Endothelial cell of umbilical vein (primary cell): Measurements from ENCODE around the gene GFER. TPM values are rescaled to one million over a fixed set of nuclear protein-coding genes. Genes with fewer than 3 reads are reported as not detected.

Experiments
- BruUV-seq: library from RNA; stranded (reverse); fragments of 400-500 nt; replicated peaks from 2 replicates; lab custom pipeline; 2021; lab: Mats Ljungman, UMichigan
- CTCF ChIA-PET: fragments of 300-600, 350-600 bp; sonication (Branson Sonifier 250); formaldehyde crosslinking; loops from one replicate; lab custom pipeline; 2021; ENCODE audit warnings: antibody characterized with exemption, inconsistent platforms; lab: Charles Lee
- POLR2A ChIA-PET: fragments of 300-600, 350-600 bp; sonication (Branson Sonifier 250); formaldehyde crosslinking; loops from one replicate; lab custom pipeline; 2021; ENCODE audit warnings: antibody characterized with exemption, inconsistent platforms; lab: Charles Lee
- DNase-seq: peaks from one replicate; pipeline ENCODE4 v3.0.0-alpha.2; 2011; ENCODE audit warnings: low read depth, low spot score
- FAIRE-seq: peaks from 2 replicates; lab custom pipeline; 2011; peaks lifted over from hg19 to GRCh38; lab: Jason Lieb, UNC
- H2AFZ ChIP-seq: 2 replicates; pipeline ENCODE4 v1.6.0; 2012; ENCODE audit warnings: low read depth, low read length, control low read depth, inconsistent platforms
- H3K27ac ChIP-seq: 2 replicates; pipeline ENCODE4 v1.5.1; 2011; ENCODE audit warnings: low read depth, mild to moderate bottlenecking, control low read depth, low read length, moderate library complexity; ENCODE audit not compliant: insufficient read depth
- H3K27me3 ChIP-seq, 2 experiments: 2 replicates each; pipeline versions ENCODE4 v1.6.0 to v1.6.1; 2011; ENCODE audit warnings: low read length in 2 of 2, mixed read lengths in 1 of 2; ENCODE audit not compliant: control insufficient read depth in 2 of 2, insufficient read depth in 2 of 2
- H3K36me3 ChIP-seq, 2 experiments: 2 replicates in 1 of 2; 3 replicates in 1 of 2; pipeline ENCODE4 v1.5.1; 2011; ENCODE audit warnings: low read length in 2 of 2, mild to moderate bottlenecking in 1 of 2, moderate library complexity in 1 of 2; ENCODE audit not compliant: control insufficient read depth in 2 of 2, insufficient read depth in 2 of 2; ENCODE audit errors: extremely low read depth in 1 of 2
- H3K4me1 ChIP-seq: 3 replicates; pipeline ENCODE4 v1.5.1; 2011; ENCODE audit warnings: mild to moderate bottlenecking, low read length; ENCODE audit not compliant: control insufficient read depth, insufficient read depth; ENCODE audit errors: extremely low read depth
- H3K4me2 ChIP-seq: 2 replicates; pipeline ENCODE4 v1.6.1; 2011; ENCODE audit warnings: low read length, control low read depth, mixed read lengths; ENCODE audit not compliant: insufficient read depth
- H3K4me3 ChIP-seq, 3 experiments: fragments of 200-600 bp in 1 of 3; sonication (generic), shearing (Covaris generic) in 1 of 3; replicated peaks in 1 of 3; 2 replicates each; pipeline ENCODE4 v1.5.1; 2011 to 2016; ENCODE audit warnings: control low read depth in 3 of 3, low read length in 3 of 3, mild to moderate bottlenecking in 2 of 3, inconsistent platforms in 1 of 3, low read depth in 1 of 3, moderate library complexity in 1 of 3; ENCODE audit not compliant: insufficient read depth in 1 of 3
- H3K79me2 ChIP-seq: 2 replicates; pipeline ENCODE4 v1.6.0; 2012; ENCODE audit warnings: low read length, inconsistent platforms; ENCODE audit not compliant: control insufficient read depth, insufficient read depth
- H3K9ac ChIP-seq: replicated peaks from 2 replicates; pipeline ENCODE3; 2011; ENCODE audit warnings: low read length, control low read depth; ENCODE audit not compliant: insufficient read depth; ENCODE audit errors: extremely low read depth
- H3K9me1 ChIP-seq: replicated peaks from 3 replicates; pipeline ENCODE4 v1.6.0; 2011; ENCODE audit warnings: mild to moderate bottlenecking, low read length; ENCODE audit not compliant: control insufficient read depth, insufficient read depth; ENCODE audit errors: extremely low read depth
- H3K9me3 ChIP-seq: replicated peaks from 2 replicates; pipeline ENCODE4 v1.5.1; 2012; ENCODE audit warnings: low read length, inconsistent platforms; ENCODE audit not compliant: control insufficient read depth, insufficient read depth
- H4K20me1 ChIP-seq: replicated peaks from 2 replicates; pipeline ENCODE3; 2011; ENCODE audit warnings: mild to moderate bottlenecking, low read length; ENCODE audit not compliant: control insufficient read depth, insufficient read depth; ENCODE audit errors: extremely low read depth
- CTCF ChIP-seq, 2 donors: IDR thresholded peaks; 1 replicate in 1 of 2; 2 replicates in 1 of 2; pipeline ENCODE4 v1.5.1; 2011; ENCODE audit warnings: low read length in 2 of 2, mild to moderate bottlenecking in 2 of 2, moderate library complexity in 2 of 2, control low read depth in 1 of 2, inconsistent platforms in 1 of 2, low read depth in 1 of 2; ENCODE audit not compliant: insufficient read depth in 1 of 2; ENCODE audit errors: extremely low read depth in 1 of 2
- EZH2 ChIP-seq: IDR thresholded peaks from 2 replicates; pipeline ENCODE4 v1.6.1; 2012; ENCODE audit warnings: borderline replicate concordance, low read depth, mild to moderate bottlenecking, moderate library complexity, low read length, inconsistent platforms; ENCODE audit not compliant: severe bottlenecking
- FOS ChIP-seq: IDR thresholded peaks from 2 replicates; pipeline ENCODE4 v1.6.1; 2011; ENCODE audit warnings: mild to moderate bottlenecking, low read length, moderate library complexity, borderline replicate concordance; ENCODE audit not compliant: insufficient read depth
- GATA2 ChIP-seq: IDR thresholded peaks from 2 replicates; pipeline ENCODE4 v1.7.0; 2011; ENCODE audit warnings: low read depth, mild to moderate bottlenecking, moderate library complexity, mixed read lengths, low read length; ENCODE audit not compliant: insufficient read length, insufficient read depth
- JUN ChIP-seq: IDR thresholded peaks from 2 replicates; pipeline ENCODE4 v1.6.1; 2011; ENCODE audit warnings: borderline replicate concordance, low read depth; ENCODE audit not compliant: insufficient read length, insufficient read depth
- MAX ChIP-seq: IDR thresholded peaks from 2 replicates; pipeline ENCODE4 v1.6.1; 2011; ENCODE audit not compliant: insufficient read depth, insufficient read length
- MYC ChIP-seq: IDR thresholded peaks from one replicate; pipeline ENCODE4 v1.6.1; 2011; ENCODE audit warnings: mild to moderate bottlenecking, low read depth, low read length
- POLR2A ChIP-seq: IDR thresholded peaks from 2 replicates; pipeline ENCODE4 v1.6.1; 2012; ENCODE audit warnings: low read depth, mild to moderate bottlenecking, control low read depth, low read length
- POLR2AphosphoS5 ChIP-seq: IDR thresholded peaks from 2 replicates; pipeline ENCODE4 v1.6.1; 2012; ENCODE audit warnings: low read depth, mild to moderate bottlenecking, control low read depth, low read length, moderate library complexity; ENCODE audit not compliant: insufficient read depth
- dilution Hi-C: fragments of 300-500 bp; cut with MboI; formaldehyde crosslinking; loops from one replicate; pipeline ENCODE4 v1.15.0; 2019; ENCODE audit warnings: low sequenced_read_pairs; ENCODE audit not compliant: extremely low pct_ligation_motif_present
- intact Hi-C: fragments of 100-400 bp; cut with micrococcal nuclease; formaldehyde crosslinking; loops from one replicate; pipeline ENCODE4 v1.10.0; 2022
- polyA plus RNA-seq, 4 experiments: library from polyadenylated mRNA; depleted of rRNA in 3 of 4; stranded (reverse) in 3 of 4; unstranded in 1 of 4; fragments of >200 nt; gene quantifications; 2 replicates each; pipeline versions ENCODE4 v1.2.1 to v1.2.3, GENCODE V29; 2011 to 2012; ENCODE audit warnings: missing spikeins in 1 of 4
- total RNA-seq: library from RNA; stranded (reverse); gene quantifications from 2 replicates; pipeline ENCODE4 v1.2.3, GENCODE V29; 2021

The GFER gene
- total and polyA plus RNA-seq, 2 donors (not counting 3 experiments of a cell fraction or from before 2014, with no cell fraction given), result 13.7 to 29.9 TPM

GRCh38 chr16:2009164-2009711 lies 25.2 kb downstream of the GFER start:
- no peaks in the 10 kb centered on the region for H3K36me3 ChIP-seq
- no peaks in the 10 kb centered on the region for H3K27me3 ChIP-seq
- ChIA-PET POLR2A (interaction anchor here (0.6 kb wide), 1 partner anchor 15 kb away, joined by 4 read pairs; no protein-coding TSS in a partner anchor), CTCF (interaction anchor here (1.6 to 2.7 kb wide), 2 partner anchors 13 to 131 kb away, joined by 10 to 28 read pairs; no protein-coding TSS in a partner anchor)
- H3K27ac ChIP-seq, result peak overlapping the region; percentile 82
- H4K20me1 ChIP-seq, result no peaks in the 10 kb centered on the region
- intact Hi-C loops (loop anchor here (2.0 kb wide), 1 partner anchor 44 kb away; the partner anchor contains the start of gene RPS2), dilution Hi-C loops (no loop called here)
- no peaks in the 10 kb centered on the region for H3K9me3 ChIP-seq
- H3K9me1 ChIP-seq, result no peaks in the 10 kb centered on the region
- DNase-seq (peak; percentile 26), FAIRE-seq (no peak)
- H3K79me2 ChIP-seq, result peaks cover 55% of the 10 kb centered on the region
- H3K4me1 ChIP-seq, result peaks cover 44% of the 10 kb centered on the region
- peak overlapping the region; percentile 71 to 76 (median 72) for H3K4me3 ChIP-seq
- H3K9ac ChIP-seq, result peak overlapping the region; percentile 89
- no peak for TF ChIP-seq JUN
- no peak for TF ChIP-seq CTCF (IDR thresholded peaks at IDR 0.05; ENCODE audit: extremely low read depth in 1 of 2, insufficient read depth in 1 of 2, low read depth in 1 of 2, low read length in 2 of 2)
- TF ChIP-seq POLR2AphosphoS5, result no peak
- TF ChIP-seq POLR2A, result no peak
- no peak for TF ChIP-seq MYC
- no peak for TF ChIP-seq MAX
- TF ChIP-seq EZH2, result no peak
- no peak for TF ChIP-seq GATA2
- TF ChIP-seq FOS, result no peak
- H3K4me2 ChIP-seq, result peak overlapping the region; percentile 92
- BruUV-seq, result no TSS peak
- H2AFZ ChIP-seq, result peak overlapping the region; percentile 15
